ENCODE results near the gene CSMD2. TPM values are rescaled to one million over a fixed set of nuclear protein-coding genes. Genes with fewer than 3 reads are reported as not detected.

The CSMD2 gene
- total and polyA plus RNA-seq, 2 of the 4 experiments (the other 2 are of a cell fraction) = under 0.01 to 0.36 TPM

DNA sequence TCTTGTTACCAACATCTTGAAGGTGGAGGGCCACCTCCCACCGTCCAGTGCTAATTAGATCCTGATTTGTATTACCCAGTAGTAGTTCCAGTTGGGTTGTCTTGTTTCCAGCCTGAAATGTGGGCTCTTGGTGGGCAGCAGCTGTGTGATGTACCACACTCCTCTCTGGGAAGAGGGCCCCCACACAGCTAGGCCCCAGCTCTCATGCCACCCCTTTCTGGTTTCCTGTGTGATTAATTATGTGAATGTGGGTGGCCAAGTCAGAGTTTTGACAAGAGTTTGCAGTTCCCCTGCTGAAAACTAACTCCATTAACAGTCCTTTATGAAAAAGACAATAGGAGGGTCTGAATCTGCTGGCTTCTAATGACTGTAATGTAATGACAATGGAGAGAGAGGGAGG lies 297.3 kb downstream of the CSMD2 start:
- Histone ChIP-seq H3K27ac (ENCODE audit: insufficient read depth, low read length) (no peak overlapping the region), H2BK120ac (ENCODE audit: low read depth, low read length) (no peak overlapping the region), H3K9me1 (ENCODE audit: insufficient read depth, low read length) (no peaks in the 10 kb centered on the region), H2AK9ac (replicated peaks; ENCODE audit: low read depth, low read length, poor library complexity) (no peak overlapping the region), H3K36me3 (ENCODE audit: control insufficient read depth, insufficient read depth, low read length) (no peaks in the 10 kb centered on the region), H2BK20ac (ENCODE audit: low read depth, low read length) (no peak overlapping the region), H2BK5ac (ENCODE audit: low read depth, low read length, poor library complexity, severe bottlenecking) (no peak overlapping the region), H4K5ac (ENCODE audit: low read depth, low read length) (no peak overlapping the region), H4K91ac (ENCODE audit: insufficient read depth, low read depth, low read length) (no peak overlapping the region), H3K4me1 (ENCODE audit: control insufficient read depth, insufficient read depth, low read length) (no peaks in the 10 kb centered on the region), H3K79me1 (ENCODE audit: low read depth in 1 of 2, low read length in 2 of 2) (no peaks in the 10 kb centered on the region), H4K20me1 (ENCODE audit: insufficient read depth, low read length) (no peaks in the 10 kb centered on the region), H2BK15ac (ENCODE audit: low read depth, low read length) (no peak overlapping the region), H3K4ac (ENCODE audit: low read depth, low read length) (no peak overlapping the region), H3K9ac (ENCODE audit: low read depth, low read length) (no peak overlapping the region), H2AK5ac (ENCODE audit: low read depth, low read length) (no peak overlapping the region), H3K18ac (ENCODE audit: low read depth, low read length) (no peak overlapping the region), H3K4me3 (ENCODE audit: insufficient read depth, low read depth, low read length) (no peak overlapping the region), H3K14ac (replicated peaks; ENCODE audit: low read depth, low read length) (no peak overlapping the region), H4K8ac (ENCODE audit: low read depth in 2 of 2, low read length in 2 of 2) (no peak overlapping the region), H3K9me3 (ENCODE audit: control insufficient read depth, insufficient read depth, low read length) (peaks cover 20% of the 10 kb centered on the region), H2AFZ (replicated peaks; ENCODE audit: low read length, poor library complexity) (no peak overlapping the region), H3K27me3 (ENCODE audit: control insufficient read depth, insufficient read depth, low read length) (no peaks in the 10 kb centered on the region), H3K4me2 (ENCODE audit: low read depth, low read length) (no peak overlapping the region), H3K56ac (ENCODE audit: extremely low read depth, insufficient read depth, low read length) (no peak overlapping the region), H3K23ac (ENCODE audit: low read depth, low read length) (no peak overlapping the region)
- dilution Hi-C loops (cut with HindIII; ENCODE audit: low sequenced_read_pairs, unreplicated experiment) (no loop called here), intact Hi-C loops (cut with micrococcal nuclease) (no loop called here), in situ Hi-C loops (cut with MboI; ENCODE audit: low sequenced_read_pairs) (no loop called here)
- no TSS peak for BruUV-seq (replicated peaks)
- TF ChIP-seq MAFK (IDR thresholded peaks at IDR 0.05; ENCODE audit: low read depth, low read length) (no peak), MXI1 (IDR thresholded peaks at IDR 0.05; ENCODE audit: borderline replicate concordance, low read depth, low read length) (no peak), RAD21 (IDR thresholded peaks at IDR 0.05; ENCODE audit: low read length) (no peak), CHD1 (IDR thresholded peaks at IDR 0.05; ENCODE audit: low read depth, low read length) (no peak), NFE2L2 (IDR thresholded peaks at IDR 0.05; ENCODE audit: low read depth, low read length) (no peak), CEBPB (IDR thresholded peaks at IDR 0.05; ENCODE audit: low read depth, low read length) (no peak), RCOR1 (IDR thresholded peaks at IDR 0.05; ENCODE audit: insufficient replicate concordance, low read length) (no peak), FOS (IDR thresholded peaks at IDR 0.05; ENCODE audit: low read depth, low read length) (no peak), RFX5 (IDR thresholded peaks at IDR 0.05; ENCODE audit: low read depth, low read length) (no peak)
- TF ChIP-seq, protein P1, sequence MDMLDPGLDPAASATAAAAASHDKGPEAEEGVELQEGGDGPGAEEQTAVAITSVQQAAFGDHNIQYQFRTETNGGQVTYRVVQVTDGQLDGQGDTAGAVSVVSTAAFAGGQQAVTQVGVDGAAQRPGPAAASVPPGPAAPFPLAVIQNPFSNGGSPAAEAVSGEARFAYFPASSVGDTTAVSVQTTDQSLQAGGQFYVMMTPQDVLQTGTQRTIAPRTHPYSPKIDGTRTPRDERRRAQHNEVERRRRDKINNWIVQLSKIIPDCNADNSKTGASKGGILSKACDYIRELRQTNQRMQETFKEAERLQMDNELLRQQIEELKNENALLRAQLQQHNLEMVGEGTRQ (IDR thresholded peaks at IDR 0.05; ENCODE audit: low read depth, low read length) = no peak
- ChIA-PET POLR2A (ENCODE audit: unreplicated experiment) (no interaction called here), CTCF (no interaction called here)
- no CpG with 5 or more reads among the region's 1 CpG for WGBS, 2 experiments (ENCODE audit: extremely low coverage in 2 of 2, insufficient read length in 1 of 2)
- no peak for ATAC-seq (ENCODE audit: low read depth)
- DNase-seq = no peak
